Stomach (tissue), 4 donors: Measurements from ENCODE around the gene PIEZO2.

Experiments
- EP300 ChIP-seq: sonication (generic); formaldehyde crosslinking; IDR thresholded peaks from one replicate; pipeline ENCODE4 v1.6.1; 2017; ENCODE audit warnings: antibody characterized with exemption
- POLR2A ChIP-seq, 4 donors: fragments of 450-650 bp; IDR thresholded peaks; one replicate each; pipeline ENCODE4 v1.6.1; 2016; ENCODE audit warnings: antibody characterized with exemption in 4 of 4, control low read depth in 2 of 4, mild to moderate bottlenecking in 1 of 4, moderate library complexity in 1 of 4
- POLR2AphosphoS5 ChIP-seq, 3 donors: sonication (generic); formaldehyde crosslinking; IDR thresholded peaks; one replicate each; pipeline ENCODE4 v1.6.1; 2016; ENCODE audit warnings: antibody characterized with exemption in 3 of 3
- TF ChIP-seq, protein P1 (sequence below), 7 experiments: fragments of 450-650 bp in 4 of 7; fragments of 200-600 bp in 3 of 7; sonication (generic) in 3 of 7; IDR thresholded peaks; one replicate each; pipeline ENCODE4 v1.5.1; 2016 to 2019; ENCODE audit warnings: antibody characterized with exemption in 7 of 7, control low read depth in 2 of 7, mild to moderate bottlenecking in 1 of 7

DNA sequence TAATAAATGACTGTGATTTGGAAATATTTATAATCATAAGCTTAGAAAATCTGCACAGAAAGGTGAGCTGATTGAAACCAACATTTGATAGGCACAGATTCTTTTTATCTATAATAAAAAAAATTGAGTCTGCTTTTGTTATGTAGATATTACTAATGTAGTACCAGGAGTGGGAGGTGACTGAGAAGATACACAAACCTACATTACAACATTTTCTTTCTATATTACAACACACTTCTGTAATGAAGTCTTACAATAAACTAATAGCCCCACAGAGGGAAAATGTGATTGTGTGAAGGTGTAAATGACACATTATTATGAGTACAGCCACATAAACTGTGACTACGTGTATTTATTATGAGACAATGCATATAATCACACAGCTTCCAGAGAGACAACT, 241.6 kb downstream of the PIEZO2 start:
- TF ChIP-seq, protein P1, sequence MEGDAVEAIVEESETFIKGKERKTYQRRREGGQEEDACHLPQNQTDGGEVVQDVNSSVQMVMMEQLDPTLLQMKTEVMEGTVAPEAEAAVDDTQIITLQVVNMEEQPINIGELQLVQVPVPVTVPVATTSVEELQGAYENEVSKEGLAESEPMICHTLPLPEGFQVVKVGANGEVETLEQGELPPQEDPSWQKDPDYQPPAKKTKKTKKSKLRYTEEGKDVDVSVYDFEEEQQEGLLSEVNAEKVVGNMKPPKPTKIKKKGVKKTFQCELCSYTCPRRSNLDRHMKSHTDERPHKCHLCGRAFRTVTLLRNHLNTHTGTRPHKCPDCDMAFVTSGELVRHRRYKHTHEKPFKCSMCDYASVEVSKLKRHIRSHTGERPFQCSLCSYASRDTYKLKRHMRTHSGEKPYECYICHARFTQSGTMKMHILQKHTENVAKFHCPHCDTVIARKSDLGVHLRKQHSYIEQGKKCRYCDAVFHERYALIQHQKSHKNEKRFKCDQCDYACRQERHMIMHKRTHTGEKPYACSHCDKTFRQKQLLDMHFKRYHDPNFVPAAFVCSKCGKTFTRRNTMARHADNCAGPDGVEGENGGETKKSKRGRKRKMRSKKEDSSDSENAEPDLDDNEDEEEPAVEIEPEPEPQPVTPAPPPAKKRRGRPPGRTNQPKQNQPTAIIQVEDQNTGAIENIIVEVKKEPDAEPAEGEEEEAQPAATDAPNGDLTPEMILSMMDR (IDR thresholded peaks at IDR 0.05) = no peak
- TF ChIP-seq POLR2A (IDR thresholded peaks at IDR 0.05) (no peak), POLR2AphosphoS5 (IDR thresholded peaks at IDR 0.05) (no peak), EP300 (no peak)
